ENCODE data around the gene CRB1. TPM values are rescaled to one million over a fixed set of nuclear protein-coding genes. Genes with fewer than 3 reads are reported as not detected.

CRB1 gene
- total RNA-seq, 1 experiment from 2014 or later = not detected

DNA sequence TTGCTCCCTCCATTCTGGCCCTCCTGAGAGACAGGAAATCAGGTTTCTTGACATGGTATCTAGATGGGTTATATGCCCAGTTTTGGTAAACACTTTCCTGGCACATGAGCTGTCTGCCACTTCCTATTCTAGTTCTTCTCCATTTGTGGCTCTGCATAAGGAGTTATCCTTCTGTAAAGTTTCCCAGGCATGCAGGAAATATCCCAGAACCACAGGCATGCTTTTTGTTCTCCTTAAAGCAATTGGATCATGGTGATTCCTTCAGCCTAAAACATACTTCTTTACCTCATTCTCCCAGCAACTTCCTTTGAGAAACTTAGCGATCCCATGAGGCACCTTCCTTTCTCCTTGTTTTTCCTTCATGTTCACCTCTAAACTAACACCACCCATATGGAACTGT lies 199.8 kb downstream of the CRB1 start:
- POLR2A ChIA-PET = no interaction called here

DNA sequence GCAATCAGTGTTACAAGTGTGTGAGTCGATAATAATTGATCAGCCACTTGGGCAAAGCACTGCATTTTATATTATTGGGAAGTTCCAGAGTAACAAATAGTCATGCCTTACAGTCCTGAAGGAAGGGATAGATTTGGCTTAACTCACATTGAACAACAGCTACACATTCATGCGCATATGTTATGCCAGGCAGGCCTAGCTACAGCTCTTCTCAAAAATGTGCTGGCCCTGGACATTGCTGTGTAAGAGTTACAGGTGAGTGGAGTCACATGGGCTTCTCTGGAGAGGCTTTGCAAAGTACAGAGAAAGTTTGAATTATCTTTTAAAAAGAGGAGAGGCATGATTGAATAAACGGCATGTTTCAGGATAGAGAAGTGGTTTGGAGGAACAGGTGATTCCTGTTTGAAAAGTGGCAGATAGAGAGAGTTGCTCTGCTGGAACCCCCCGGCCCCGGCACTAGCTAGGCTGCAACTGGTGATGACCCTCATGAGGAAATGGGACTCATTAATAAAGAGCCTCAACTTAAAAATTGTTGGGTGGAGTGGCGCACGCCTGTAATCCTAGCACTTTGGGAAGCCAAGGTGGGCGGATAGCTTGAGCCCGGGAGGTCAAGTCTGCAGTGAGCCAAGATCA lies 200.6 kb downstream of the CRB1 start:
- no peak for DNase-seq (ENCODE audit: low read depth, low spot score)
- Histone ChIP-seq H3K9me3 (ENCODE audit: control insufficient read depth, insufficient read depth, low read depth, low read length) (no peaks in the 10 kb centered on the region), H3K27ac (ENCODE audit: low read length) (no peak overlapping the region), H3K36me3 (ENCODE audit: control insufficient read depth, insufficient read depth, low read length) (no peaks in the 10 kb centered on the region), H3K4me3 (ENCODE audit: low read depth in 2 of 2, low read length in 2 of 2) (no peak overlapping the region), H3K27me3 (ENCODE audit: control insufficient read depth, insufficient read depth, low read length) (no peaks in the 10 kb centered on the region), H3K4me1 (ENCODE audit: control insufficient read depth, insufficient read depth, low read length) (no peaks in the 10 kb centered on the region)
- TF ChIP-seq, protein P1, sequence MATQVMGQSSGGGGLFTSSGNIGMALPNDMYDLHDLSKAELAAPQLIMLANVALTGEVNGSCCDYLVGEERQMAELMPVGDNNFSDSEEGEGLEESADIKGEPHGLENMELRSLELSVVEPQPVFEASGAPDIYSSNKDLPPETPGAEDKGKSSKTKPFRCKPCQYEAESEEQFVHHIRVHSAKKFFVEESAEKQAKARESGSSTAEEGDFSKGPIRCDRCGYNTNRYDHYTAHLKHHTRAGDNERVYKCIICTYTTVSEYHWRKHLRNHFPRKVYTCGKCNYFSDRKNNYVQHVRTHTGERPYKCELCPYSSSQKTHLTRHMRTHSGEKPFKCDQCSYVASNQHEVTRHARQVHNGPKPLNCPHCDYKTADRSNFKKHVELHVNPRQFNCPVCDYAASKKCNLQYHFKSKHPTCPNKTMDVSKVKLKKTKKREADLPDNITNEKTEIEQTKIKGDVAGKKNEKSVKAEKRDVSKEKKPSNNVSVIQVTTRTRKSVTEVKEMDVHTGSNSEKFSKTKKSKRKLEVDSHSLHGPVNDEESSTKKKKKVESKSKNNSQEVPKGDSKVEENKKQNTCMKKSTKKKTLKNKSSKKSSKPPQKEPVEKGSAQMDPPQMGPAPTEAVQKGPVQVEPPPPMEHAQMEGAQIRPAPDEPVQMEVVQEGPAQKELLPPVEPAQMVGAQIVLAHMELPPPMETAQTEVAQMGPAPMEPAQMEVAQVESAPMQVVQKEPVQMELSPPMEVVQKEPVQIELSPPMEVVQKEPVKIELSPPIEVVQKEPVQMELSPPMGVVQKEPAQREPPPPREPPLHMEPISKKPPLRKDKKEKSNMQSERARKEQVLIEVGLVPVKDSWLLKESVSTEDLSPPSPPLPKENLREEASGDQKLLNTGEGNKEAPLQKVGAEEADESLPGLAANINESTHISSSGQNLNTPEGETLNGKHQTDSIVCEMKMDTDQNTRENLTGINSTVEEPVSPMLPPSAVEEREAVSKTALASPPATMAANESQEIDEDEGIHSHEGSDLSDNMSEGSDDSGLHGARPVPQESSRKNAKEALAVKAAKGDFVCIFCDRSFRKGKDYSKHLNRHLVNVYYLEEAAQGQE (IDR thresholded peaks at IDR 0.05; ENCODE audit: insufficient read depth in 1 of 2, low read depth in 2 of 2, low read length in 1 of 2) = no peak
- TF ChIP-seq, protein P2, sequence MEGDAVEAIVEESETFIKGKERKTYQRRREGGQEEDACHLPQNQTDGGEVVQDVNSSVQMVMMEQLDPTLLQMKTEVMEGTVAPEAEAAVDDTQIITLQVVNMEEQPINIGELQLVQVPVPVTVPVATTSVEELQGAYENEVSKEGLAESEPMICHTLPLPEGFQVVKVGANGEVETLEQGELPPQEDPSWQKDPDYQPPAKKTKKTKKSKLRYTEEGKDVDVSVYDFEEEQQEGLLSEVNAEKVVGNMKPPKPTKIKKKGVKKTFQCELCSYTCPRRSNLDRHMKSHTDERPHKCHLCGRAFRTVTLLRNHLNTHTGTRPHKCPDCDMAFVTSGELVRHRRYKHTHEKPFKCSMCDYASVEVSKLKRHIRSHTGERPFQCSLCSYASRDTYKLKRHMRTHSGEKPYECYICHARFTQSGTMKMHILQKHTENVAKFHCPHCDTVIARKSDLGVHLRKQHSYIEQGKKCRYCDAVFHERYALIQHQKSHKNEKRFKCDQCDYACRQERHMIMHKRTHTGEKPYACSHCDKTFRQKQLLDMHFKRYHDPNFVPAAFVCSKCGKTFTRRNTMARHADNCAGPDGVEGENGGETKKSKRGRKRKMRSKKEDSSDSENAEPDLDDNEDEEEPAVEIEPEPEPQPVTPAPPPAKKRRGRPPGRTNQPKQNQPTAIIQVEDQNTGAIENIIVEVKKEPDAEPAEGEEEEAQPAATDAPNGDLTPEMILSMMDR (IDR thresholded peaks at IDR 0.05) = no peak
- TF ChIP-seq POLR2AphosphoS5 (IDR thresholded peaks at IDR 0.05; ENCODE audit: low read depth, low read length) (no peak), TCF7L2 (IDR thresholded peaks at IDR 0.05; ENCODE audit: low read depth, low read length) (no peak), SIN3A (IDR thresholded peaks at IDR 0.05; ENCODE audit: borderline replicate concordance, insufficient read depth, low read depth, low read length) (no peak)
- ChIA-PET CTCF (no interaction called here), POLR2A (no interaction called here)
- no peak for ATAC-seq
- no TSS peak for BruUV-seq (replicated peaks)
- intact Hi-C loops (cut with micrococcal nuclease; ENCODE audit: unreplicated experiment) (no loop called here), in situ Hi-C loops (cut with HindIII; ENCODE audit: low pct_unique_long_range_greater_than_20kb, low sequenced_read_pairs) (no loop called here)

More for the DNA sequence above, 199.8 kb downstream of the CRB1 start:
- Histone ChIP-seq H3K9me3 (ENCODE audit: control insufficient read depth, insufficient read depth, low read depth, low read length) (no peaks in the 10 kb centered on the region), H3K27ac (ENCODE audit: low read length) (no peak overlapping the region), H3K27me3 (ENCODE audit: control insufficient read depth, insufficient read depth, low read length) (no peaks in the 10 kb centered on the region), H3K36me3 (ENCODE audit: control insufficient read depth, insufficient read depth, low read length) (no peaks in the 10 kb centered on the region), H3K4me1 (ENCODE audit: control insufficient read depth, insufficient read depth, low read length) (no peaks in the 10 kb centered on the region), H3K4me3 (ENCODE audit: low read depth in 2 of 2, low read length in 2 of 2) (no peak overlapping the region)
- CTCF ChIA-PET = no interaction called here
- DNase-seq (ENCODE audit: low read depth, low spot score) = no peak
- intact Hi-C loops (cut with micrococcal nuclease; ENCODE audit: unreplicated experiment) (no loop called here), in situ Hi-C loops (cut with HindIII; ENCODE audit: low pct_unique_long_range_greater_than_20kb, low sequenced_read_pairs) (no loop called here)
- no peak for ATAC-seq
- no TSS peak for BruUV-seq (replicated peaks)
- TF ChIP-seq, protein P1 (IDR thresholded peaks at IDR 0.05; ENCODE audit: insufficient read depth in 1 of 2, low read depth in 2 of 2, low read length in 1 of 2) = no peak
- no peak for TF ChIP-seq SIN3A (IDR thresholded peaks at IDR 0.05; ENCODE audit: borderline replicate concordance, insufficient read depth, low read depth, low read length)
- TF ChIP-seq, protein P2 (IDR thresholded peaks at IDR 0.05) = no peak
- TF ChIP-seq TCF7L2 (IDR thresholded peaks at IDR 0.05; ENCODE audit: low read depth, low read length) = no peak
- TF ChIP-seq POLR2AphosphoS5 (IDR thresholded peaks at IDR 0.05; ENCODE audit: low read depth, low read length) = no peak

All from Panc1 (cell line).